Skeletal muscle cell (primary cell): ENCODE measurements around the gene ITM2B.
"Not testable (repeated sequence)": the region's sequence is repeated elsewhere in the genome, so short reads cannot be mapped to it uniquely, and the experiment has no call there.

Source experiments
- DNase-seq: peaks from one replicate; pipeline ENCODE4 v3.0.0-alpha.2; 2010; ENCODE audit warnings: low read depth
- H3K4me3 ChIP-seq: 2 replicates; pipeline ENCODE4 v1.5.1; 2011; ENCODE audit warnings: low read depth, mild to moderate bottlenecking, control low read depth, low read length, moderate library complexity

The ITM2B gene

GRCh38 chr13:48222358-48223301 lies 10.4 kb upstream of the ITM2B start:
- DNase-seq: no peak
- no peak overlapping the region for H3K4me3 ChIP-seq

- no peak overlapping the region for H3K4me3 ChIP-seq
- no peak for DNase-seq
These were observed 8.3 kb upstream of the ITM2B start for GRCh38 chr13:48224701-48225100.

GRCh38 chr13:48230541-48230940 lies 2.5 kb upstream of the ITM2B start:
- no peak for DNase-seq
- H3K4me3 ChIP-seq: no peak overlapping the region

GRCh38 chr13:48231080-48231479 lies 1.9 kb upstream of the ITM2B start:
- DNase-seq: no peak
- H3K4me3 ChIP-seq: no peak overlapping the region

- no peak for DNase-seq
- no peak overlapping the region for H3K4me3 ChIP-seq
These were observed 1.1 kb upstream of the ITM2B start for GRCh38 chr13:48231933-48232332.

GRCh38 chr13:48232420-48233045 lies 473 bp upstream of the ITM2B start:
- no peak for DNase-seq
- peak overlapping the region; percentile 85 for H3K4me3 ChIP-seq

- H3K4me3 ChIP-seq: peak overlapping the region; percentile 85
- no peak for DNase-seq
These were observed 983 bp downstream of the ITM2B start for GRCh38 chr13:48233889-48234488.

GRCh38 chr13:48234566-48235340 lies 1.7 kb downstream of the ITM2B start:
- no peak for DNase-seq
- H3K4me3 ChIP-seq: peak overlapping the region; percentile 85

GRCh38 chr13:48235341-48236135 lies 2.5 kb downstream of the ITM2B start:
- H3K4me3 ChIP-seq: peak overlapping the region; percentile 85
- DNase-seq: no peak

GRCh38 chr13:48236528-48237353 lies 3.7 kb downstream of the ITM2B start:
- no peak for DNase-seq
- no peak overlapping the region for H3K4me3 ChIP-seq

GRCh38 chr13:48239369-48239768 lies 6.4 kb downstream of the ITM2B start:
- DNase-seq: not testable (repeated sequence)

GRCh38 chr13:48241651-48242050 lies 8.6 kb downstream of the ITM2B start:
- DNase-seq: no peak
- H3K4me3 ChIP-seq: no peak overlapping the region

More at GRCh38 chr13:48239369-48239768, 6.4 kb downstream of the ITM2B start:
- H3K4me3 ChIP-seq: not testable (repeated sequence)

- H3K4me3 ChIP-seq: no peak overlapping the region
These were observed 9.7 kb downstream of the ITM2B start for GRCh38 chr13:48242677-48243076.

GRCh38 chr13:48244159-48244558 lies 11.2 kb downstream of the ITM2B start:
- H3K4me3 ChIP-seq: no peak overlapping the region

More at GRCh38 chr13:48242677-48243076, 9.7 kb downstream of the ITM2B start:
- no peak for DNase-seq

GRCh38 chr13:48246102-48246501 lies 13.1 kb downstream of the ITM2B start:
- DNase-seq: no peak
- H3K4me3 ChIP-seq: no peak overlapping the region

More at GRCh38 chr13:48244159-48244558, 11.2 kb downstream of the ITM2B start:
- DNase-seq: no peak

GRCh38 chr13:48249018-48249417 lies 16.0 kb downstream of the ITM2B start:
- no peak for DNase-seq
- H3K4me3 ChIP-seq: no peak overlapping the region

GRCh38 chr13:48251611-48252081 lies 18.6 kb downstream of the ITM2B start:
- H3K4me3 ChIP-seq: no peak overlapping the region
- no peak for DNase-seq

GRCh38 chr13:48252176-48252575 lies 19.2 kb downstream of the ITM2B start:
- no peak for DNase-seq
- no peak overlapping the region for H3K4me3 ChIP-seq
